GM12873 (cell line): ENCODE measurements around the gene NKD1.

Experiments used
- CTCF ChIP-seq: IDR thresholded peaks from 2 replicates; pipeline ENCODE4 v1.5.1; 2012; ENCODE audit warnings: low read depth, mild to moderate bottlenecking, moderate library complexity, low read length, control low read depth; ENCODE audit not compliant: insufficient read depth; ENCODE audit errors: missing control alignments

The NKD1 gene

DNA sequence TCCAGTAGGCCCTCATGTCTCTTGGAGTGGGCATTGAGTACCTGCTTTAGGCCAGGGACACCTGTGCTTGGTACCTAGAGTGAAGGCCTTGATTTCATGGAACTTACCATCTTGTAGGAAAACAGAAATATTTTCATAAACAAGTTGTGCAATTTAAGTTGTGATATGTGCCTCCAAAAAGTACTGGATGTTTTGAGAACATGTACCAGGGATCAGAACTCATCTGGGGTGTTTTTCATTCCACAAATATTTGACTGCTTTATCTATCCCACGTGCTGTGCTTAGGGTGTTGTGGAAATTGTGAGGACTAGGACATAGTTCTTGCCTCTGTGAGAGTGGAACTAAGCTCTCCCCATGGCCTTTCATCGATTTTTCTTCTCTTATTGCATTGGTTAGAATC lies 8.8 kb downstream of the NKD1 start:
- no peak for TF ChIP-seq CTCF

GRCh38 chr16:50558913-50559312 lies 10.7 kb downstream of the NKD1 start:
- no peak for TF ChIP-seq CTCF

DNA sequence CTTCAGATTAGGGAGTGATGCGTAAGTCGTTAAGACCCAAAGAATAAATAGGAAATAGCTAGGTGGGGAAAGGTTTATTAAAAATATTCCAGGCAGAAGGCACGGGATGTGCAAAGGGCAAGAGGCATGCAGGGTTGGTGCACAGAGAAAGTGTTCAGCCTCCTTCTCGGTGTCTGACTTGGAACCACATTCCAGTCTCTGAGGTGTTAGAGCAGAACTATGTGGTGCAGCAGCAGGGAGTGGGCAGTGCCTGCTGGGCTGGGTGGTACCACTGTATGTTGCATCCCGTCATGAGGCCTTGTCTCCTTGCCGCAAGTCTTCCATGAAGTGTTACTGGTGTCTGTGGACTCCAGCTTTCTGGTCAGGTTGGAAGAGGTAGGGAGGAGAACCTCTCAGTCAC lies 11.1 kb downstream of the NKD1 start:
- TF ChIP-seq CTCF = no peak

GRCh38 chr16:50559804-50560514 lies 11.8 kb downstream of the NKD1 start:
- TF ChIP-seq CTCF = no peak

DNA sequence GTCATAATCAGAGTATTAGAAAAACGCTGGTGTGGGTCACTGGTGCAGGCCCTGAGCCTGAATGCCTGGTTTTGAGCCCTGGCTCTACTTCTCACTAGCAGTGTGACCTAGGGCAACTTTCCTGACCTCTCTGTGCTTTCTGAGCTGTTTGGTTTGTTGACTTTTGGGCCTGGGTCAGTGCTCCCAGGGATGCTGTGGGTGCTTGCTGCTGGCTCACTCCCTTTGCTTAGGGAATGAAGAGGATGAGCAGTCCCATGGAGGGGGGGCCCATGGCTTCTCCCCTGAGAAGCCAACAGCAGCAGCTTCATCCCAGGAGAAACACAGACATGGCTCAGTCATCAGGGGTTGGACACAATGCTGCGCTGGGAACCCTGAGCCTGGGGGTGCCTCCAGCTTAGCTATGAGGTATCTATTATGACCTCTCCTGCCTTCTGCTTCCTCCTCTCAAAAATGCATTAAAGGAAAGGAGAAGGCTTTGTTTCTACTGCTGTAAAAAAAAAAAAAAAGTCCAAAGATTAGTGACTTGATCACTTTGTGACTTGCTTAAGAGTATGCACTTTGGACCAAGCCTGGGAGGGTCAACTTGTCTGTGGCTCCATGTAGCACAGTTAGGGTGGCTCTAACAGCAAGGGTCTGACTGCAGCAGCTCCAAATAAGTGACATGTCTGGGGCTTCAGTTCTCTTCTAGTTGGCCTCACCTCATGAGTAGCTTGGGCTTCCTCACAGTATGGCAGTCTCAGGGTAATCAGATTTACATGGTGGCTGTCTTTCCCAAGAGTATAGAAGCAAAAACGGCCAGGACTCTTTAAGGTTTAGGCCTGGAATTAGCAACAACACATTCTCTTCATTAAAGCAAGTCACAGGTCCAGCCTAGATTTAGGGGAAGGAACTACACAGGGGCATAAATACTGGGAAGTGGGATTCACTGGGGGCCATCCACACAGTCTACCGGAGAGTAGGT lies 13.0 kb downstream of the NKD1 start:
- TF ChIP-seq CTCF = no peak

DNA sequence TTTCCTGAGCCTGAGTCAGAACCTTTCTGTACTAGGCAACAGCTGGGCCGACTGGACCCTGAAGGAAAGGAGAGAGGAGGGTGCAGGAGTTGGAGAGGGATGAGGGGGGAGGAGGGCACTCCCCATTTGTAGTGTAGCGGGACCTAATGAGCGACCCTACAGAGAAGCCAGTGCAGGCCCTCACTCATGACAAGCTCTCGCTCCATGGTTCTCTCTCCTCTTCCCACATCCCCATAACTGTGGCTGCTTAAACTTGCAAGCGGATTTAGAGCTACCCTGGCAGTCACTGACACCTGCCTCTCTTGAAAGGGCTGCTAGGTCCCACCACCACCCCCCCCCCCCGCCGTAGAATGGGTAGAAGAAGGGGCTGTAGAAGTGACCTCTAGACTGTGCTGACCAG lies 14.5 kb downstream of the NKD1 start:
- no peak for TF ChIP-seq CTCF

GRCh38 chr16:50563989-50564388 lies 15.8 kb downstream of the NKD1 start:
- no peak for TF ChIP-seq CTCF
